CD14-positive monocyte (primary cell): ENCODE data around the gene HS1BP3. TPM values are rescaled to one million over a fixed set of nuclear protein-coding genes. Genes with fewer than 3 reads are reported as not detected.

Experiments used
- DNase-seq, 3 donors: peaks; one replicate each; pipeline ENCODE4 v3.0.0-alpha.2; 2011 to 2022
- H2AFZ ChIP-seq: 2 replicates; pipeline ENCODE4 v1.6.0; 2012; ENCODE audit warnings: mild to moderate bottlenecking, low read depth, low read length, inconsistent platforms; ENCODE audit not compliant: insufficient read depth, poor library complexity, severe bottlenecking
- H3K27ac ChIP-seq, 2 donors: 1 replicate in 1 of 2; 2 replicates in 1 of 2; pipeline ENCODE4 v1.5.1; 2012 to 2013; ENCODE audit warnings: low read length in 2 of 2, control low read depth in 1 of 2, inconsistent platforms in 1 of 2, low read depth in 1 of 2, mild to moderate bottlenecking in 1 of 2
- H3K27me3 ChIP-seq, 2 donors: one replicate each; pipeline versions ENCODE4 v1.6.0 to v1.6.1; 2011 to 2013; ENCODE audit warnings: low read length in 2 of 2; ENCODE audit not compliant: control insufficient read depth in 2 of 2, insufficient read depth in 2 of 2
- H3K36me3 ChIP-seq, 2 donors: replicated peaks in 1 of 2; 1 replicate in 1 of 2; 2 replicates in 1 of 2; pipeline versions ENCODE4 v1.5.1 to v1.6.1; 2012 to 2013; ENCODE audit warnings: low read length in 2 of 2, control low read depth in 1 of 2, inconsistent platforms in 1 of 2, mild to moderate bottlenecking in 1 of 2; ENCODE audit not compliant: insufficient read depth in 2 of 2, control insufficient read depth in 1 of 2
- H3K4me1 ChIP-seq, 2 donors: 1 replicate in 1 of 2; 2 replicates in 1 of 2; pipeline versions ENCODE4 v1.5.1 to v1.6.1; 2012 to 2013; ENCODE audit warnings: low read length in 2 of 2, control low read depth in 1 of 2, inconsistent platforms in 1 of 2, mild to moderate bottlenecking in 1 of 2, moderate library complexity in 1 of 2; ENCODE audit not compliant: insufficient read depth in 2 of 2, control insufficient read depth in 1 of 2
- H3K4me2 ChIP-seq: replicated peaks from 2 replicates; pipeline ENCODE3; 2012; ENCODE audit warnings: low read length, moderate library complexity, mild to moderate bottlenecking; ENCODE audit not compliant: poor library complexity, severe bottlenecking; ENCODE audit errors: extremely low read depth
- H3K4me3 ChIP-seq, 3 experiments: fragments of 200-600 bp in 1 of 3; sonication (generic) in 1 of 3; replicated peaks in 1 of 3; 1 replicate in 2 of 3; 2 replicates in 1 of 3; pipeline ENCODE4 v1.5.1; 2011 to 2013; ENCODE audit warnings: low read length in 3 of 3, mild to moderate bottlenecking in 3 of 3, control low read depth in 2 of 3, low read depth in 2 of 3, inconsistent platforms in 1 of 3, moderate library complexity in 1 of 3
- H3K79me2 ChIP-seq: 2 replicates; pipeline ENCODE4 v1.6.0; 2012; ENCODE audit warnings: mild to moderate bottlenecking, control low read depth, inconsistent platforms, low read length, moderate library complexity; ENCODE audit not compliant: insufficient read depth
- H3K9ac ChIP-seq: 2 replicates; pipeline ENCODE4 v1.6.0; 2017; ENCODE audit warnings: low read length, mild to moderate bottlenecking; ENCODE audit not compliant: insufficient read depth, poor library complexity, severe bottlenecking
- H3K9me3 ChIP-seq, 2 donors: replicated peaks in 1 of 2; 1 replicate in 1 of 2; 2 replicates in 1 of 2; pipeline versions ENCODE4 v1.5.1 to v1.6.1; 2012 to 2013; ENCODE audit warnings: low read length in 2 of 2, control low read depth in 1 of 2; ENCODE audit not compliant: control insufficient read depth in 1 of 2, insufficient read depth in 1 of 2
- H4K20me1 ChIP-seq: 2 replicates; pipeline ENCODE4 v1.6.0; 2012; ENCODE audit warnings: mild to moderate bottlenecking, low read length, control low read depth, moderate library complexity; ENCODE audit not compliant: insufficient read depth
- H3K27ac Mint-ChIP-seq, 7 donors: one replicate each; pipeline ENCODE4 v1.8.0; 2020; ENCODE audit warnings: mild to moderate bottlenecking in 7 of 7, mixed read lengths in 7 of 7, moderate library complexity in 6 of 7, inconsistent platforms in 2 of 7
- H3K27me3 Mint-ChIP-seq, 3 donors: one replicate each; pipeline ENCODE4 v1.8.0; 2021 to 2022; ENCODE audit warnings: low read depth in 3 of 3, mild to moderate bottlenecking in 3 of 3, mixed read lengths in 3 of 3, moderate library complexity in 3 of 3, inconsistent platforms in 1 of 3
- H3K36me3 Mint-ChIP-seq, 2 donors: one replicate each; pipeline ENCODE4 v1.8.0; 2020; ENCODE audit warnings: mixed read lengths in 2 of 2, inconsistent platforms in 1 of 2, mild to moderate bottlenecking in 1 of 2
- H3K4me1 Mint-ChIP-seq: one replicate; pipeline ENCODE4 v1.8.0; 2020; ENCODE audit warnings: mild to moderate bottlenecking, mixed read lengths
- H3K4me3 Mint-ChIP-seq, 2 donors: one replicate each; pipeline ENCODE4 v1.8.0; 2020; ENCODE audit warnings: mild to moderate bottlenecking in 2 of 2, mixed read lengths in 2 of 2, moderate library complexity in 1 of 2
- H3K9me3 Mint-ChIP-seq, 7 donors: one replicate each; pipeline ENCODE4 v1.8.0; 2020 to 2022; ENCODE audit warnings: mixed read lengths in 7 of 7, mild to moderate bottlenecking in 6 of 7, moderate library complexity in 6 of 7, inconsistent platforms in 2 of 7
- WGBS: methylation state at CpG from one replicate; pipeline ENCODE4 v1.1.5; 2013; ENCODE audit warnings: missing lambda C conversion rate; ENCODE audit not compliant: insufficient coverage; 5-methylcytosine and 5-hydroxymethylcytosine counted together
- intact Hi-C, 2 donors: fragments of 100-400 bp; cut with micrococcal nuclease; formaldehyde crosslinking; loops; one replicate each; pipeline versions ENCODE4 v1.15.0 to v1.15.1; 2023
- polyA plus RNA-seq, 3 donors: library from polyadenylated mRNA; depleted of rRNA in 1 of 3; unstranded in 2 of 3; stranded (reverse) in 1 of 3; fragments of 300-500 nt in 2 of 3; fragments of >200 nt in 1 of 3; fragmentation: Illumina TruSeq in 2 of 3; gene quantifications; 1 replicate in 2 of 3; 2 replicates in 1 of 3; pipeline ENCODE4 v1.2.3, GENCODE V29; 2012 to 2021
- TF ChIP-seq, protein P1 (sequence below): fragments of 200-600 bp; IDR thresholded peaks from one replicate; pipeline ENCODE4 v1.8.0; 2022; ENCODE audit warnings: antibody characterized with exemption, mild to moderate bottlenecking

HS1BP3 gene
- polyA plus RNA-seq, 3 donors = 45.1 to 48.9 (median 45.4) TPM

DNA sequence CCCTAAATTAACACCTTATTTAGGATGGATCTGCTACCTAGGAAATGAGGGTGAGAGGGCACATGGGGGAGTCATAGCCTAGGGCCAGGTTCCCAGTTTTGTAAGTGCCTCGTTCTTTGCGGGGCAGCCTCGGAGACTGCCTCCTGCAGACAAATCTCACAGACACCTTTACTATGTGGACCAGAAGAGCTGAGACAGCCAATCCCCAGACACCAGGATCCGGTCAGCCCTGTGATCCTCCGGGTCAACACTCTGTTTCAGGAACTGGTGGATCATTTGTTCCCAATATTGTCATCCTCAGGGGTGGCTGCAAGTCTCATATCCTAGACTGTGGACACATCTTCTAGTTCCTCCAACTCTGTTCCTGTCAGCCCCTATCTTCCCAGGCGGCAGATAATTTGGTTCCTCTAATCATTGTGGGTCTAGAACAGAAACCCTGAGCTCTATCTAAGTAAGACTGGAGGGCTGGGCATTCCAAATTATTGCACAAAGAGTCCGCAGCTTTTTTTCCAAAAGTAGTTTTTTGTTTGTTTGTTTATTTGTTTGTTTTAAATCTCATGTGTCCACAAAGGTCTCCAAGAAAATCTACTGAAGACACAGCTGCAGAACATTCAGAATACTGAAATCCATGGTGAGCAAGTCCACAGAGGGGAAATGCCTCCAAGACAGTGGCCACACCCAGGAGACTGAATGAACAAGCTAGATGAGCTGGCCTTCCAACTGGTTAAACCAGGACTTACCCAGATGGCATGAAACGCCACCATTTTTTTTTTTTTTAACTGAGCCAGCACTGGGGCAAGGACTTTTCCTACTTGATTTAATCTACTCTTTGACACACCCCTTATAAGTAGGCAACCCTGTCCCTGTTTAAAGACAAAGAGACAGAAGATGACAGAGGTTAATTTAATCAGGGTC lies 9.9 kb upstream of the HS1BP3 start:
- Histone ChIP-seq H3K27ac (no peak overlapping the region), H3K4me2 (no peak overlapping the region), H2AFZ (no peak overlapping the region), H3K4me1 (peaks cover 0 to 5% of the 10 kb centered on the region in 2 donors), H3K9me3 (peaks cover 0 to 21% of the 10 kb centered on the region in 2 donors), H3K79me2 (no peaks in the 10 kb centered on the region), H3K4me3 (no peak overlapping the region), H3K9ac (no peak overlapping the region), H3K36me3 (no peaks in the 10 kb centered on the region), H3K27me3 (peaks cover 26 to 59% of the 10 kb centered on the region in 2 donors), H4K20me1 (no peaks in the 10 kb centered on the region)
- Mint-ChIP-seq H3K4me3 (peak overlapping the region in 1 of 2 donors; percentile 55), H3K9me3 (peaks cover 0 to 13% (median 3%) of the 10 kb centered on the region in 7 donors), H3K27ac (peak overlapping the region in 2 of 7 donors; percentile 28 to 42), H3K27me3 (peaks cover 52 to 70% (median 58%) of the 10 kb centered on the region in 3 donors), H3K36me3 (no peaks in the 10 kb centered on the region), H3K4me1 (peaks cover 12% of the 10 kb centered on the region)
- DNase-seq = peak in 1 of 3 donors; percentile 27
- TF ChIP-seq, protein P1, sequence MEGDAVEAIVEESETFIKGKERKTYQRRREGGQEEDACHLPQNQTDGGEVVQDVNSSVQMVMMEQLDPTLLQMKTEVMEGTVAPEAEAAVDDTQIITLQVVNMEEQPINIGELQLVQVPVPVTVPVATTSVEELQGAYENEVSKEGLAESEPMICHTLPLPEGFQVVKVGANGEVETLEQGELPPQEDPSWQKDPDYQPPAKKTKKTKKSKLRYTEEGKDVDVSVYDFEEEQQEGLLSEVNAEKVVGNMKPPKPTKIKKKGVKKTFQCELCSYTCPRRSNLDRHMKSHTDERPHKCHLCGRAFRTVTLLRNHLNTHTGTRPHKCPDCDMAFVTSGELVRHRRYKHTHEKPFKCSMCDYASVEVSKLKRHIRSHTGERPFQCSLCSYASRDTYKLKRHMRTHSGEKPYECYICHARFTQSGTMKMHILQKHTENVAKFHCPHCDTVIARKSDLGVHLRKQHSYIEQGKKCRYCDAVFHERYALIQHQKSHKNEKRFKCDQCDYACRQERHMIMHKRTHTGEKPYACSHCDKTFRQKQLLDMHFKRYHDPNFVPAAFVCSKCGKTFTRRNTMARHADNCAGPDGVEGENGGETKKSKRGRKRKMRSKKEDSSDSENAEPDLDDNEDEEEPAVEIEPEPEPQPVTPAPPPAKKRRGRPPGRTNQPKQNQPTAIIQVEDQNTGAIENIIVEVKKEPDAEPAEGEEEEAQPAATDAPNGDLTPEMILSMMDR = no peak
- intact Hi-C loops = loop anchor here in 1 of 2 donors (5.0 to 10.0 kb wide), 2 partner anchors 302 to 1306 kb away; partner anchors contain the start of gene OSR1
- 56% methylated on average over 5 of the region's 8 CpGs for WGBS

DNA sequence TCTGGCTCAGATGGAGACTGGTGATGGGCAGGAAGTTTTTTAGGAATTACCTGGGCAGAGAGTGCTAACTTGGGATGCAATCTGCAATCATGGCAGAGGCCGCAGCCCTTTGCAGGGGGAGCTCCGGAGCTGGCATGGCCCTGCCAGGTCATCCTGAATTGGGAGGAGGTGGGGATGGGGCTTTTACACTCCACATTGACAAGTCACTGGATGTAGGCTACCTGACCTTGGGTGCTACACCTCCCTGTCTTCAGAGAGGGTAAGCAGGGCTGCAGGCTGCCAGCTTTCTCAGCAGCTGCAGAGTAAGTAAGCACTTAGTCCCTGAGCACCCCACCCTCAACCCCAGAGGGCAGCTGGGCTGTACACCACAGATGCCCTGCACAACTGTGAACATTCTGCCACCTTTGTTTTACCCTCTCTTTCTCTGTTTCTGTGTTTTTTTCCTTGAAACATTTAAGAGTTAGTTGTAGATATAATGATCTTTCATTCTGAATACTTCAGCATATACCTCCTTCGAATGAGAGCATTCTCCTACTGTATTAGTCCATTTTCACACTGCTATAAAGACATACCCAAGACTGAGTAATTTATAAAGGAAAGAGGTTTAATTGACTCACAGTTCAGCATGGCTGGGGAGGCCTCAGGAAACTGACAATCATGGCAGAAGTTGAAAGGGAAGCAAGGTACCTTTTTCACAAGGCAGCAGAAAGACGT lies 6.8 kb upstream of the HS1BP3 start:
- peaks cover 10 to 11% of the 10 kb centered on the region in 2 donors for H3K4me1 ChIP-seq
- no peak for DNase-seq
- H3K27me3 ChIP-seq = peaks cover 4 to 28% of the 10 kb centered on the region in 2 donors
- H3K9ac ChIP-seq = no peak overlapping the region
- H4K20me1 ChIP-seq = no peaks in the 10 kb centered on the region
- H3K4me3 Mint-ChIP-seq = no peak overlapping the region
- TF ChIP-seq, protein P1 = no peak
- no peak overlapping the region for H3K27ac ChIP-seq
- no peak overlapping the region for H3K4me3 ChIP-seq
- H3K36me3 ChIP-seq = no peaks in the 10 kb centered on the region
- peaks cover 0 to 3% of the 10 kb centered on the region in 2 donors for H3K36me3 Mint-ChIP-seq
- intact Hi-C loops = loop anchor here in 1 of 2 donors (10.0 kb wide), 1 partner anchor 753 kb away; the partner anchor contains the start of gene TTC32
- H3K9me3 ChIP-seq = no peaks in the 10 kb centered on the region
- no peak overlapping the region for H3K4me2 ChIP-seq
- H3K27me3 Mint-ChIP-seq = peaks cover 23 to 41% (median 28%) of the 10 kb centered on the region in 3 donors
- H3K4me1 Mint-ChIP-seq = peaks cover 15% of the 10 kb centered on the region
- WGBS = no CpG with 5 or more reads among the region's 4 CpGs
- no peak overlapping the region for H3K27ac Mint-ChIP-seq
- peaks cover 0 to 5% (median 0%) of the 10 kb centered on the region in 7 donors for H3K9me3 Mint-ChIP-seq
- H2AFZ ChIP-seq = no peak overlapping the region
- no peaks in the 10 kb centered on the region for H3K79me2 ChIP-seq
